ENCODE results near the gene ZNF217. TPM values are rescaled to one million over a fixed set of nuclear protein-coding genes. Genes with fewer than 3 reads are reported as not detected.

Gene ZNF217
- total and polyA plus RNA-seq, 9 of the 15 experiments (the other 6 are each of a cell fraction or from before 2014, with no cell fraction given) = 3.0 to 41.8 (median 16.8) TPM

DNA sequence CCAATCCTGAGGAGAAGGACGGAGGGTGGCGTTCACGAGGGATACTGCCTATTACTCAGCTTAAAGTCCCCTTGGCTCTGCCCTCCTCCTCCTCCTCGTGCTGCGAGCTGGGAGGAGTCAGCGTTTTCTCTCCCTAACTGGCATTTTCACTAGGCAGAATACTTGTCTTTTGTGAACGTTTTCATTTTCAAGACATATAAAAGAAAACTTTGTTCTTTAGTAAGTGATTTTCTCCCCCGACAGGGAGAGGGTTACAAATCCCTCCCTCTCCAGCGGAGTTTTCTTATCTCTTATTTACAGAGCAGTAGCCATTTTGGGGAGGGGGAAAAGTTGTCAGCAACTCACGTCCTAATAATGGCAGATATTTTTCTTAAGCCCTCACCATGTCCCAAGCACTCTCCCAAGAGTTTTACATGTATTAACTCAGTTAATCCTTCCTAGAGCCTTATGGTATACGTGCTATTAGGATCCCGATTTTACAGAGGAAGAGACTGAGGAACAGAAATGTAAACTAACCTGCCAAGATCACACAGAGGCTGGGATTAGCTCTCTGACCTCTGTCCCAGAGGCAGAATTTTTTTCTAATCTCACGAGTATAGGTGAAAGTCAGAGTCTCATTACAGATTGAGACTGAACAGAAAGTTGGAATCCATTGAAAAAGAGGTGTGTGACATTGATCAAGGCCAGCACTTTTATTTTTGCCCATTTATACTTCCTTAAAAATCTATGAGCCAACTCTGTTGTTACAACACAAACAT, 30.0 kb upstream of the ZNF217 start (continued):
- TF ChIP-seq, protein P1, sequence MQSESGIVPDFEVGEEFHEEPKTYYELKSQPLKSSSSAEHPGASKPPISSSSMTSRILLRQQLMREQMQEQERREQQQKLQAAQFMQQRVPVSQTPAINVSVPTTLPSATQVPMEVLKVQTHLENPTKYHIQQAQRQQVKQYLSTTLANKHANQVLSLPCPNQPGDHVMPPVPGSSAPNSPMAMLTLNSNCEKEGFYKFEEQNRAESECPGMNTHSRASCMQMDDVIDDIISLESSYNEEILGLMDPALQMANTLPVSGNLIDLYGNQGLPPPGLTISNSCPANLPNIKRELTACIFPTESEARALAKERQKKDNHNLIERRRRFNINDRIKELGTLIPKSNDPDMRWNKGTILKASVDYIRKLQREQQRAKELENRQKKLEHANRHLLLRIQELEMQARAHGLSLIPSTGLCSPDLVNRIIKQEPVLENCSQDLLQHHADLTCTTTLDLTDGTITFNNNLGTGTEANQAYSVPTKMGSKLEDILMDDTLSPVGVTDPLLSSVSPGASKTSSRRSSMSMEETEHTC (IDR thresholded peaks at IDR 0.05) = no peak
- TF ChIP-seq ZNF780A (CRISPR knock-in tag; IDR thresholded peaks at IDR 0.05) = no peak
- TF ChIP-seq, protein P2, sequence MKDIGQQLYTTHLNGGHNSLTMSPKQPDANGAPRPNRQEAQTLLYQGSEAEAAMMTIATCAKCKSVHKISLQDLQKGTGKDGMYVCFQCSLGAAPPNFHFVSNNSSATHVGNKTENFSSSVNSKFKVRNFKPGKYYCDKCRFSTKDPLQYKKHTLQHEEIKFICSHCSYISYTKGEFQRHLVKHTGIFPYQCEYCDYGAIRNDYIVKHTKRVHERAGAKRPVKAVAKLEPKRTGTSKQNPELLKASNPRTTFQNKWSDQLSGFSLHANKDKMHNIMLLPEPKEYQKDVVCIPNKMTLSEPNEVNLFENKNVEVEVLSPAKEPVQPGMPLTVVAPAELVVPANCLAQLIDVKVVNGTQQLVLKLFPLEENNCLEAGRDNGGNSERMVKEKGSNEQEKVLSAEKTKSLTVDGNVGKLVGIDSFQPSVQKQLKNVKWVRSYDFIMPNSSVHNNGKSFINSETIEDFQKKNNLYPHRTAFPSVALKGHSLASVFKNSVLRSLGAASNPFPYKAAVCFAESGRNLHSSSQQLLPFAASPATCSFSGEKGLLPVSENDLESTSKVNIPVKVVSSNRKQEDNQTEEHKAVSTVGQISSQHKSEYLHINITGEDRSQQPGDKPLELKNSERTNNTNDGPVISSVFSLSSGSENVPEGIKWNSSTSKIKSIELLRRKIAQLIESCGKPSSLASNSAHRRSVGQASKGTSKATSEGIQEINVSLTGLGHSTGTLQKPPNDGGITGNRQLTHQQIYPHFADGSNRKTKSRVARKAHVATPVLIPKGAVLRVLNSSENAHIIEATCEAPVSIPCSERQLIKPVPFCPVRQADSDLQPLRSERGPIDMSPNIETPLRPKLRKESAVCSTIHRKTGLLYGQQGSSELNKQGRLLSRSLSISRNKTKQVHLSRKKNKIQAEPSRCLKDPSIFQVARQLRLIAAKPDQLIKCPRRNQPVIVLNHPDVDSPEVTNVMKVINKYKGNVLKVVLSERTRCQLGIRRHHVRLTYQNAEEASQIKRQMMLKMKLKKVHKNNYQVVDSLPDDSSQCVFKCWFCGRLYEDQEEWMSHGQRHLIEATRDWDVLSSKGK (CRISPR knock-in tag; IDR thresholded peaks at IDR 0.05) = no peak
- TF ChIP-seq, protein P3, sequence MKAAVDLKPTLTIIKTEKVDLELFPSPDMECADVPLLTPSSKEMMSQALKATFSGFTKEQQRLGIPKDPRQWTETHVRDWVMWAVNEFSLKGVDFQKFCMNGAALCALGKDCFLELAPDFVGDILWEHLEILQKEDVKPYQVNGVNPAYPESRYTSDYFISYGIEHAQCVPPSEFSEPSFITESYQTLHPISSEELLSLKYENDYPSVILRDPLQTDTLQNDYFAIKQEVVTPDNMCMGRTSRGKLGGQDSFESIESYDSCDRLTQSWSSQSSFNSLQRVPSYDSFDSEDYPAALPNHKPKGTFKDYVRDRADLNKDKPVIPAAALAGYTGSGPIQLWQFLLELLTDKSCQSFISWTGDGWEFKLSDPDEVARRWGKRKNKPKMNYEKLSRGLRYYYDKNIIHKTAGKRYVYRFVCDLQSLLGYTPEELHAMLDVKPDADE (conservative IDR thresholded peaks at IDR 0.05; ENCODE audit: control insufficient read depth, low read depth, low read length) = no peak
- TF ChIP-seq, protein P4, sequence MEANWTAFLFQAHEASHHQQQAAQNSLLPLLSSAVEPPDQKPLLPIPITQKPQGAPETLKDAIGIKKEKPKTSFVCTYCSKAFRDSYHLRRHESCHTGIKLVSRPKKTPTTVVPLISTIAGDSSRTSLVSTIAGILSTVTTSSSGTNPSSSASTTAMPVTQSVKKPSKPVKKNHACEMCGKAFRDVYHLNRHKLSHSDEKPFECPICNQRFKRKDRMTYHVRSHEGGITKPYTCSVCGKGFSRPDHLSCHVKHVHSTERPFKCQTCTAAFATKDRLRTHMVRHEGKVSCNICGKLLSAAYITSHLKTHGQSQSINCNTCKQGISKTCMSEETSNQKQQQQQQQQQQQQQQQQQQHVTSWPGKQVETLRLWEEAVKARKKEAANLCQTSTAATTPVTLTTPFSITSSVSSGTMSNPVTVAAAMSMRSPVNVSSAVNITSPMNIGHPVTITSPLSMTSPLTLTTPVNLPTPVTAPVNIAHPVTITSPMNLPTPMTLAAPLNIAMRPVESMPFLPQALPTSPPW (CRISPR knock-in tag; IDR thresholded peaks at IDR 0.05) = peak; percentile 76
- TF ChIP-seq ZNF311 (CRISPR knock-in tag; IDR thresholded peaks at IDR 0.05) = 0 out of 2 replicates have a peak, but pooled peaks have one; percentile 43
- TF ChIP-seq TCF7L2 (IDR thresholded peaks at IDR 0.05; ENCODE audit: low read depth, low read length) = no peak
- TF ChIP-seq ZNF444 (CRISPR knock-in tag; IDR thresholded peaks at IDR 0.05) = no peak
